Vagina (tissue), 2 donors: ENCODE results near the gene STOML1.

Source experiments
- CTCF ChIP-seq, 3 experiments: fragments of 450-650 bp in 2 of 3; fragments of 200-600 bp in 1 of 3; sonication (generic) in 1 of 3; IDR thresholded peaks; one replicate each; pipeline ENCODE4 v1.5.1; 2017 to 2019; ENCODE audit warnings: antibody characterized with exemption in 3 of 3, mild to moderate bottlenecking in 2 of 3, moderate library complexity in 2 of 3
- POLR2A ChIP-seq, 2 donors: fragments of 450-650 bp; IDR thresholded peaks; one replicate each; pipeline ENCODE4 v1.6.1; 2017; ENCODE audit warnings: antibody characterized with exemption in 2 of 2, mild to moderate bottlenecking in 2 of 2, moderate library complexity in 2 of 2
- POLR2AphosphoS5 ChIP-seq, 2 donors: sonication (generic); formaldehyde crosslinking; IDR thresholded peaks; one replicate each; pipeline ENCODE4 v1.9.0; 2017; ENCODE audit warnings: antibody characterized with exemption in 2 of 2, mild to moderate bottlenecking in 2 of 2, low read depth in 1 of 2; ENCODE audit not compliant: insufficient read depth in 1 of 2

GRCh38 chr15:73957785-73958184 is 34.3 kb downstream of the STOML1 start:
- TF ChIP-seq CTCF (IDR thresholded peaks at IDR 0.05) (no peak), POLR2A (IDR thresholded peaks at IDR 0.05) (no peak), POLR2AphosphoS5 (IDR thresholded peaks at IDR 0.05; ENCODE audit: insufficient read depth in 1 of 2, low read depth in 1 of 2) (no peak)
